GM18870 (cell line): ENCODE data around the gene CP.
A peak's percentile ranks its signal among the peaks of the same experiment; 100 is the strongest.
"Not testable (repeated sequence)": the region's sequence is repeated elsewhere in the genome, so short reads cannot be mapped to it uniquely, and the experiment has no call there.

Experiments used
- ATAC-seq: cut with Tn5 transposase; IDR thresholded peaks from one replicate; pipeline ENCODE4 v1.9.1; 2021; ENCODE audit warnings: moderate library complexity; ENCODE audit not compliant: unreplicated experiment

CP gene

GRCh38 chr3:149227591-149228268 is 6.1 kb upstream of the CP start:
- no peak for ATAC-seq

- no peak for ATAC-seq
Measured at GRCh38 chr3:149226776-149227175, 5.1 kb upstream of the CP start.

GRCh38 chr3:149224736-149225594 is 3.3 kb upstream of the CP start:
- peak; percentile 99 for ATAC-seq

DNA sequence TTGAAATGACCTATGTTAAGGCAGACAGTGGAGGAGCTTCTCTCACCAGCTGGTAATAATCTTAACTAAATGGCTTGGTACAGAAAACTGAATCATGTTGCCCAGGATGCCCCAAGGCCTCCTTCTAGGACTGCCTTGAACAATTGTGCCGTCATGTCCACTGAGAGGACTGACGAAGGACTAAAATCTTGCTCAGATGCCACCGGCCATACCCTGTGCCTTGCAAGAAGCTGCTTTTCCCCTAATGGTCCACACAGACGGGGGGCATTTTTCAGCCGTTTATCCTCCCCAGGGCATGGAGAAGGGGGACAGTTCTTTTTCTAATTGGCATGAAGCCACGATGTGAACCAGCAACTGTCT is 1.8 kb upstream of the CP start:
- no peak for ATAC-seq

- ATAC-seq: not testable (repeated sequence)
Measured at GRCh38 chr3:149219380-149220121, 2.1 kb downstream of the CP start.

DNA sequence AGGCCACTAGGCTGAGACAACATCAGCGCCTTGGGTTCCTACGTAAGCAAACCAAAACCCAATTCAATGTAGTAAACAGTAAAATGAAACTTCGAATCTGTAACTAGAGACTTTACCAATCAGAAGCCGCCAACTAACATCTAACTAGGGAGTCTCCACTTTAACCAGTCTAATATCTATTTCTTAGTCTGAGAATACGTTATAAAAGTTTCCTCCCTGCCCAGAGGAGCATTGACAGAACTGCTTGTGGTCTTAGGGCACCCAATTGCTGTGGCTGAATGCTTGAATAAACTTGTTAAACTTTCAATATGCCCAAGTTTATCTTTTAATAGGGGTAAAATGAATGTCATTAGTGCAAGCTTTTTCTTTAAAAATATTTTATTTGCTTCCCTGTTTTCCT is 4.3 kb downstream of the CP start:
- ATAC-seq: no peak

DNA sequence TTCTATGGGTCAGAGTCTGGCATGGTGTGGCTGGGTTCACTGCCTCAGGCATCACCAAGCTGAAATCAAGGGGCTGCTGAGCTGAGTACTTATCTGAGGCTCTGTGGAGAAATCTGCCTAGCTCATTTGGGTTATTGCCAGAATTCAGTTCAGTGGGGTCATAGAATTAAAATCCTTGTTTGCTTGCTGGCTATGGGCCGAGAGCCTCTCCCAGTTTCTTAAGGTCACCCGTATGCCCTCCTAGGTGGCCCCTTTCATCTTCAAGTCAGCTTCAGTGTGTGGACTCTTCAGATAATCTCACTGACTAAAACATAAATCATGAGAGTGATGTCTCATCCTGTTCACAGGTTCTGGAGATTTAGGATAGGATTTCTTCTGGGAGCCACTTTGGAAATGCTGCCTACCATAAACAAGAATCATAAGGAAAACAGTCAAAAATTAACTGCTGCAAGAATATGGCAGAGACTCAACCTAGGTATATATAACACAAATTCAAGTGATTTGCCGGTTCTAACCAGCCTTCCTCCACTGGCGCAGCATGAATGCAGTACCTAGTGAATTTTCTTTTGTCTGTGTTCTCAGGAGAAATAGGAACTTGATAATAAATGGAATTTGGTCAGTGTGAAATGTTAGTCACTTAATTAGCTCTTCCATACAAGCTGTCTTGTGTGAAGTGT is 5.3 kb downstream of the CP start:
- ATAC-seq: no peak

DNA sequence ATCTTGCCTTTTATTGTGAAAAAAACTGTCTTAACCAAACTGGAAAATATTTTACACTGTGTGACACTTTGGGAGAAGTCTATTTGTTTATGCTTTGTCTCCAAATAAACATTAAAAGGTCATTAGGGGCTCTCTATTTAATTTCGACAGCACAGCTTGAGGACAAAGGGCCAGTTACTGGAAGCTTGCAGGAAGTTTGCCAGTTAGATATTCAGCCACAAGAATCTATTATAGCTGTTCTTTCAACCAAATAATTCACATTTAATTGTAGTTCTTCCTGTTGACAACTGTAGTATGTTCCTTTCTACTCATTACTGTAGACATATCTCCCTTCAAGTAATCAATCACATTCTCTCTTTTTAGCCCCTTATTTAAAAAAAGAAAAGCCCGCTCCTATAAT is 6.1 kb downstream of the CP start:
- no peak for ATAC-seq

GRCh38 chr3:149214702-149215101 is 6.9 kb downstream of the CP start:
- no peak for ATAC-seq

DNA sequence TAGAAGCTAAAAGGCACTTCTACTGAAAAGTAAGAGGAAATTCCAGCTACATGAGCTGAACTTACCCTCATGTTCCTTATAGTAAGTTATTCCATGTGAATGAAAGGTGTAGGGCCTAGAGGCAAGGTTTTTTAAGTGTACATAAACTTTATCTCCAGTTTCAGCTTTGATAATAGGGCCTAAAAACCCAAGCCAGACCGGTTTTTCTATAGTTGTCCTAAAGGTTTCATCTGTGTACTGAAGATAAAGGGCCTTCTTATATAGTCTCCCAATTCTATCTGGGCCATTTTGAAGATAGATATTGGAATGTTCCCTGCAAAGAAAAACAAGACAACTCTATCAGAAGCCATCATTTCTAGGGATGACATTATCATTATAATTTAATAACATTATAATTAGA is 9.2 kb downstream of the CP start:
- no peak for ATAC-seq

GRCh38 chr3:149209431-149209830 is 12.2 kb downstream of the CP start:
- ATAC-seq: no peak

GRCh38 chr3:149207475-149207874 is 14.2 kb downstream of the CP start:
- ATAC-seq: no peak

- ATAC-seq: no peak
Measured at GRCh38 chr3:149204390-149204991, 17.1 kb downstream of the CP start.

DNA sequence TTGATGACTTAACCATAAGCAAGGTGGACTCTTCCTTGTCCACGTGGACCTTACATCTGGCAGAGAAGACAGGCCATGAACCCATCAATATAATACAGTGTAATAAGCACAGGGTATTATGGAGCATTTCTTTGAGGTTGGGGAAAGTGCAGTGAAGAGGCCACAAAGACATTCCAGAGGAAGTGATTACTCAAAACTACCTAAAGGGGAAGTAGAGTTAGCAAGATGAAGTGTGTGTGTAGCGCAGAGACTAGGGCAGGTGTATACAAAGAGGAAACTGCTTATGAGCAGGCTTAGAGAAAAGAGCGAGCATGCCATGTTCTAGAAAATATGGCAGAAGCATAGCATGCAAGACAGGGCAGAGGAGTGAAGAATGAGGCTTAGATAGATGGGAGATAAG is 17.9 kb downstream of the CP start:
- peak; percentile 98 for ATAC-seq

DNA sequence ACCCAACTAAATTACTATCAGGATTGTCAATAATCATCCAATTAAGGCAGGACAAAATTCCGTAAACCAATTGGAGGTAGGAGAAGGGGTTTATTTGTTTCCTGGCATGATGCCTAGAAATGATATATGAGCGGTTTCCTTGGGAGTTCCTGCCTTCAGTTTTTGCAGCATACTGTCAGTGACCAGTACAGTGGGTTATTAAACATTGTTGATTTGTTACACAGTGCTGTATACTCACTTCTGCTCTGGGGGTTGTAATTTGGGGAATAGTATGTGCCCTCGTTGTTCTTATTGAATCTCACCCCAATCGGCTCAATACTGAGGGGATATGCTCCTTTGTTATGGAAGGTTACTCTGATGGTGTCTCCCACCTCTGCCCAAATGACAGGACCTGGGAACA is 22.2 kb downstream of the CP start:
- no peak for ATAC-seq

GRCh38 chr3:149198611-149199010 is 23.0 kb downstream of the CP start:
- ATAC-seq: no peak

GRCh38 chr3:149197669-149198068 is 24.0 kb downstream of the CP start:
- ATAC-seq: no peak

DNA sequence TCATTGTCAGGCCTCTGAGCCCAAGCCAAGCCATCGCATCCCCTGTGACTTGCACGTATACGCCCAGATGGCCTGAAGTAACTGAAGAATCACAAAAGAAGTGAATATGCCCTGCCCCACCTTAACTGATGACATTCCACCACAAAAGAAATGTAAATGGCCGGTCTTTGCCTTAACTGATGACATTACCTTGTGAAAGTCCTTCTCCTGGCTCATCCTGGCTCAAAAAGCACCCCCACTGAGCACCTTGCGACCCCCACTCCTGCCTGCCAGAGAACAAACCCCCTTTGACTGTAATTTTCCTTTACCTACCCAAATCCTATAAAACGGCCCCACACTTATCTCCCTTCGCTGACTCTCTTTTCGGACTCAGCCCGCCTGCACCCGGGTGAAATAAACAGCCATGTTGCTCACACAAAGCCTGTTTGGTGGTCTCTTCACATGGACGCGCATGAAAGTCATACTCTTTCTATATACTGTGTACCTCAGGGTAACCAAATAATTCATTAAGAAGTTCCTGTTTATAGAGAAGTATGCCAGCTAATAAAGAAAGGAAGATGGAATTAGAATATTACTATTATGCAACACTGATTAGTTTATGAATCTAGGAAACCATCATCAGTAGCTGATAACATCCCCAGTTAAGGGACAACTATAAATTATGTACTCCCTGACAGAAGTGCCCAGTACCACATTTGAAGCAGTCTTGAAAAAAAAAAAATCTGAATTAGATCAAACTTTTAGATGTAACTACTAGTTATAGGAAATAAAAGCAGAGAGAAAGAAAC is 24.6 kb downstream of the CP start:
- ATAC-seq: not testable (repeated sequence)

GRCh38 chr3:149195221-149195620 is 26.4 kb downstream of the CP start:
- ATAC-seq: no peak

GRCh38 chr3:149188494-149188893 is 33.1 kb downstream of the CP start:
- ATAC-seq: no peak
